ENCODE measurements around the gene GRAMD1A. TPM values are rescaled to one million over a fixed set of nuclear protein-coding genes. Genes with fewer than 3 reads are reported as not detected.

Gene GRAMD1A
- total RNA-seq, 2 experiments from 2014 or later = 221 to 229 TPM

DNA sequence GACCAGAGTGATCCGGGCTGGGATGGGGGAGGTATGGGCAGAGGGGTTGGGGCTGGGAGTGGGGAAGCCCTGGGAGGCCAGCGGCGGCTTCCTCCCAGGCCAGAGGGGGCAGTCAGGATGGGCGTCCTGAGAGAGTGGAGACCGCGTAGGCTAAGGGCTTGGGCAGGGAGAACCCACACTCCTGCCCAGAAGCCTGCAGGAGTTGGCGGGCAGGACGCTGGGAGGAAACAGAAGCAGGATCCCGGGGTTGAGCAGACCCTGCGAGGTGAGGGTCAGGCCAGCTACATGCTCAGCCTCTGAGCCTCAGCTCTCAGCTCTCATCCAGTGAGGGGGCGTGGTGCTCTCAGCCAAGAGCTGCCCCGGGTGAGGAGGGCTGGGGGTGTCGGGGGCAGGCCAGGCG lies 22.3 kb downstream of the GRAMD1A start:
- no peak overlapping the region for H3K27ac Mint-ChIP-seq
- DNase-seq = no peak
- CTCF ChIA-PET = no interaction called here
- H3K9me3 ChIP-seq (ENCODE audit: control insufficient read depth in 1 of 2, insufficient read depth in 1 of 2, low read length in 2 of 2) = no peaks in the 10 kb centered on the region
- H3K36me3 ChIP-seq (ENCODE audit: insufficient read depth, low read length) = peaks cover 91% of the 10 kb centered on the region
- no peaks in the 10 kb centered on the region for H3K27me3 ChIP-seq (ENCODE audit: control insufficient read depth in 1 of 2, insufficient read depth in 2 of 2, low read length in 2 of 2)
- ATAC-seq (ENCODE audit: poor library complexity) = no peak
- H3K36me3 Mint-ChIP-seq (ENCODE audit: low read depth) = peaks cover 90% of the 10 kb centered on the region
- no peak overlapping the region for H3K27ac ChIP-seq (ENCODE audit: low read depth in 1 of 2, low read length in 2 of 2)
- POLR2A ChIA-PET = interaction anchor here (1.4 kb wide), 1 partner anchor 8 kb away, joined by 4 read pairs; no protein-coding TSS in a partner anchor
- H3K4me3 ChIP-seq (ENCODE audit: low read length) = no peak overlapping the region
- H3K4me1 ChIP-seq (ENCODE audit: insufficient read depth, low read length) = peaks cover 13% of the 10 kb centered on the region
- intact Hi-C loops (cut with DNase I, micrococcal nuclease) = no loop called here
- no peaks in the 10 kb centered on the region for H3K9me3 Mint-ChIP-seq
- no peak overlapping the region for H3K4me3 Mint-ChIP-seq
- H3K27me3 Mint-ChIP-seq = no peaks in the 10 kb centered on the region
- TF ChIP-seq, protein P1, sequence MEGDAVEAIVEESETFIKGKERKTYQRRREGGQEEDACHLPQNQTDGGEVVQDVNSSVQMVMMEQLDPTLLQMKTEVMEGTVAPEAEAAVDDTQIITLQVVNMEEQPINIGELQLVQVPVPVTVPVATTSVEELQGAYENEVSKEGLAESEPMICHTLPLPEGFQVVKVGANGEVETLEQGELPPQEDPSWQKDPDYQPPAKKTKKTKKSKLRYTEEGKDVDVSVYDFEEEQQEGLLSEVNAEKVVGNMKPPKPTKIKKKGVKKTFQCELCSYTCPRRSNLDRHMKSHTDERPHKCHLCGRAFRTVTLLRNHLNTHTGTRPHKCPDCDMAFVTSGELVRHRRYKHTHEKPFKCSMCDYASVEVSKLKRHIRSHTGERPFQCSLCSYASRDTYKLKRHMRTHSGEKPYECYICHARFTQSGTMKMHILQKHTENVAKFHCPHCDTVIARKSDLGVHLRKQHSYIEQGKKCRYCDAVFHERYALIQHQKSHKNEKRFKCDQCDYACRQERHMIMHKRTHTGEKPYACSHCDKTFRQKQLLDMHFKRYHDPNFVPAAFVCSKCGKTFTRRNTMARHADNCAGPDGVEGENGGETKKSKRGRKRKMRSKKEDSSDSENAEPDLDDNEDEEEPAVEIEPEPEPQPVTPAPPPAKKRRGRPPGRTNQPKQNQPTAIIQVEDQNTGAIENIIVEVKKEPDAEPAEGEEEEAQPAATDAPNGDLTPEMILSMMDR (IDR thresholded peaks at IDR 0.05) = no peak
- H3K4me1 Mint-ChIP-seq (ENCODE audit: low read depth) = peaks cover 8% of the 10 kb centered on the region

DNA sequence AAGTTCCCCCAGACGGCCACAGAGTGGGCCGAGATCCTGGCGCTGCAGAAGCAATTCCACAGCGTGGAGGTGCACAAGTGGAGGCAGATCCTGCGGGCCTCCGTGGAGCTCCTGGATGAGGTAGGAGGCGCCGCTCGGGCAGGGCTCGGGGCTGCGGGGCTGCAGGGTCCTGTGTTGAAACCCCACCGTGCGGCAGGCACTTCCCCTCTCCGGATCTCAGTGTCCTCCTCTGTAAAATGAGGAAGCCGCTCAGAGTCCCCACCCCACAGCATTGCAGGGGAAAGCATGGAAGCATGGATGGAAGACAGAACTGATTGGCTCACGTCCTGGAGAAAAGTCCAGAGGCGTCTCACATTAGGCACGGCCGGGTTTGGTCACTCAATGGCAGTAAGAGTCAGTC lies 23.3 kb downstream of the GRAMD1A start:
- no peaks in the 10 kb centered on the region for H3K27me3 Mint-ChIP-seq
- intact Hi-C loops (cut with DNase I, micrococcal nuclease) = no loop called here
- ChIA-PET CTCF (no interaction called here), POLR2A (interaction anchor here (1.4 kb wide), 1 partner anchor 9 kb away, joined by 4 read pairs; no protein-coding TSS in a partner anchor)
- H3K4me1 Mint-ChIP-seq (ENCODE audit: low read depth) = peaks cover 3% of the 10 kb centered on the region
- ATAC-seq (ENCODE audit: poor library complexity) (no peak), DNase-seq (no peak)
- peaks cover 91% of the 10 kb centered on the region for H3K36me3 Mint-ChIP-seq (ENCODE audit: low read depth)
- no peaks in the 10 kb centered on the region for H3K27me3 ChIP-seq (ENCODE audit: control insufficient read depth in 1 of 2, insufficient read depth in 2 of 2, low read length in 2 of 2)
- TF ChIP-seq, protein P1 (IDR thresholded peaks at IDR 0.05) = no peak
- no peak overlapping the region for H3K27ac ChIP-seq (ENCODE audit: low read depth in 1 of 2, low read length in 2 of 2)
- peaks cover 6% of the 10 kb centered on the region for H3K4me1 ChIP-seq (ENCODE audit: insufficient read depth, low read length)
- H3K4me3 Mint-ChIP-seq = no peak overlapping the region
- no peaks in the 10 kb centered on the region for H3K9me3 ChIP-seq (ENCODE audit: control insufficient read depth in 1 of 2, insufficient read depth in 1 of 2, low read length in 2 of 2)
- peaks cover 85% of the 10 kb centered on the region for H3K36me3 ChIP-seq (ENCODE audit: insufficient read depth, low read length)
- no peaks in the 10 kb centered on the region for H3K9me3 Mint-ChIP-seq
- no peak overlapping the region for H3K4me3 ChIP-seq (ENCODE audit: low read length)
- H3K27ac Mint-ChIP-seq = peak overlapping the region; percentile 20

DNA sequence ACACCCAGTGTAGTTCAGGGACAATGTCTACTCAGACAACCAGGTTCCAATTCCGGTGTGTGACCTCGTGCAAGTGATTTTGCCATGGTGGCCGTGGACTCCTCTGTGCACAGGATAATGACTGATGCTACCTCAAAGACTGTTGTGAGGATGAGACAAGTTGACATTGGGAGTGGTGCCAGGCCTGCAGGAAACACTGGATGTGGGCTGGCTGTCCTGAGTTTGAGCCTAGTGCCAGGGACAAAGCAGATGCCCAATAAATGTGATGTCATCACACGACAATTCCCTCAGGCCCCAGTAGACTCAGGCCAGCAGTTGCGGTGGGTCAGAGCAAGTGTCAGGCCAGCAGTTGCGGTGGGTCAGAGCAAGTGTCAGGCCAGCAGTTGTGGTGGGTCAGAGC lies 24.0 kb downstream of the GRAMD1A start:
- Mint-ChIP-seq H3K4me1 (ENCODE audit: low read depth) (peaks cover 4% of the 10 kb centered on the region), H3K9me3 (no peaks in the 10 kb centered on the region)
- CTCF ChIA-PET = no interaction called here

More for the DNA sequence above, 24.0 kb downstream of the GRAMD1A start:
- intact Hi-C loops (cut with DNase I, micrococcal nuclease) = no loop called here
- Histone ChIP-seq H3K4me3 (ENCODE audit: low read length) (no peak overlapping the region), H3K4me1 (ENCODE audit: insufficient read depth, low read length) (peaks cover 2% of the 10 kb centered on the region), H3K9me3 (ENCODE audit: control insufficient read depth in 1 of 2, insufficient read depth in 1 of 2, low read length in 2 of 2) (no peaks in the 10 kb centered on the region), H3K36me3 (ENCODE audit: insufficient read depth, low read length) (peaks cover 78% of the 10 kb centered on the region), H3K27me3 (ENCODE audit: control insufficient read depth in 1 of 2, insufficient read depth in 2 of 2, low read length in 2 of 2) (no peaks in the 10 kb centered on the region), H3K27ac (ENCODE audit: low read depth in 1 of 2, low read length in 2 of 2) (no peak overlapping the region)
- no peak for DNase-seq
- Mint-ChIP-seq H3K4me3 (no peak overlapping the region), H3K27ac (peak overlapping the region; percentile 42), H3K36me3 (ENCODE audit: low read depth) (peaks cover 88% of the 10 kb centered on the region), H3K27me3 (no peaks in the 10 kb centered on the region)
- POLR2A ChIA-PET = no interaction called here
- no peak for ATAC-seq (ENCODE audit: poor library complexity)
- TF ChIP-seq, protein P1 (IDR thresholded peaks at IDR 0.05) = no peak

Data from CD4-positive, alpha-beta T cell (primary cell).